H1 (cell line): ENCODE data around the gene DDHD1. TPM values are rescaled to one million over a fixed set of nuclear protein-coding genes. Genes with fewer than 3 reads are reported as not detected.

Experiments
- BACH1 ChIP-seq: IDR thresholded peaks from 2 replicates; pipeline ENCODE4 v1.6.1; 2012; ENCODE audit warnings: low read length, improper control_type of control experiment
- EGR1 ChIP-seq: IDR thresholded peaks from 2 replicates; pipeline ENCODE4 v1.6.1; 2011; ENCODE audit warnings: low read depth, low read length, borderline replicate concordance
- POLR2A ChIP-seq, 2 experiments: IDR thresholded peaks; 1 replicate in 1 of 2; 2 replicates in 1 of 2; pipeline ENCODE4 v1.6.1; 2011; ENCODE audit warnings: low read depth in 2 of 2, low read length in 2 of 2, mild to moderate bottlenecking in 2 of 2; ENCODE audit errors: control extremely low read depth in 1 of 2
- POLR2AphosphoS5 ChIP-seq: IDR thresholded peaks from 2 replicates; pipeline ENCODE4 v1.6.1; 2011; ENCODE audit warnings: low read depth, low read length
- RAD21 ChIP-seq, 2 experiments: IDR thresholded peaks in 1 of 2; conservative IDR thresholded peaks in 1 of 2; 2 replicates each; pipeline ENCODE4 v1.6.1; 2011; ENCODE audit warnings: low read depth in 2 of 2, low read length in 2 of 2, improper control_type of control experiment in 1 of 2, inconsistent platforms in 1 of 2, mild to moderate bottlenecking in 1 of 2, moderate library complexity in 1 of 2
- TAF1 ChIP-seq: IDR thresholded peaks from 2 replicates; pipeline ENCODE4 v1.6.1; 2011; ENCODE audit warnings: mild to moderate bottlenecking, low read depth, low read length
- polyA plus RNA-seq, 7 experiments: library from polyadenylated mRNA; depleted of rRNA in 3 of 7; stranded (reverse) in 5 of 7; unstranded in 2 of 7; fragments of >200 nt in 5 of 7; fragments of 200-250 nt in 2 of 7; gene quantifications; 1 replicate in 5 of 7; 2 replicates in 1 of 7; 4 replicates in 1 of 7; pipeline versions ENCODE4 v1.2.1 to v1.2.3, GENCODE V29; 2011 to 2013; ENCODE audit warnings: missing spikeins in 2 of 7, mixed read lengths in 2 of 7
- total RNA-seq: library from RNA; stranded (reverse); fragmentation: NEBNext Ultra II Directional; extraction: Animal tissue kit (Norgen Biotek cat#: 25700); gene quantifications from 2 replicates; pipeline ENCODE4 v1.2.1, GENCODE V29; 2021
- TF ChIP-seq, protein P1 (sequence below): fragments of 300-600 bp; sonication (generic); IDR thresholded peaks from 2 replicates; pipeline ENCODE4 v1.7.1; 2012; ENCODE audit warnings: low read length, moderate library complexity, mild to moderate bottlenecking, inconsistent platforms; ENCODE audit not compliant: insufficient replicate concordance

The DDHD1 gene
- total and polyA plus RNA-seq, 2 of the 8 experiments (the other 6 are each of a cell fraction or from before 2014, with no cell fraction given) = 3.6 to 16.0 TPM

DNA sequence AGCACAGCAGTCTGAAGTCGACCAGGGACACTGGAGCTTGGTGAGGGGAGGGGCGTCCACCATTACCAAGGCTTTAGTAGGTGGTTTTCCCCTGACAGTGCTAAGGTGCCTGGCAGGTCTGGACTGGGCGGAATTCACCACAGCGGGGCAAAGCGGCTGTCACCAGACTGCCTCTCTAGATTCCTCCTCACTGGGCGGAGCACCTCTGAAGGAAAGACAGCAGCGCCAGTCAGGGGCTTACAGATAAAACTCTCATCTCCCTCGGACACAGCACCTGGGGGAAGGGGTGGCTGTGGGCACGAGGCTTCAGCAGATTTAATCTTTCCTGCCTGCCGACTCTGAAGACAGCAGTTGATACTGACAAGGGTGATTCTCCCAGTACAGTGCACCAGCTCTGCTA is 39.1 kb downstream of the DDHD1 start (continued):
- TF ChIP-seq, protein P1, sequence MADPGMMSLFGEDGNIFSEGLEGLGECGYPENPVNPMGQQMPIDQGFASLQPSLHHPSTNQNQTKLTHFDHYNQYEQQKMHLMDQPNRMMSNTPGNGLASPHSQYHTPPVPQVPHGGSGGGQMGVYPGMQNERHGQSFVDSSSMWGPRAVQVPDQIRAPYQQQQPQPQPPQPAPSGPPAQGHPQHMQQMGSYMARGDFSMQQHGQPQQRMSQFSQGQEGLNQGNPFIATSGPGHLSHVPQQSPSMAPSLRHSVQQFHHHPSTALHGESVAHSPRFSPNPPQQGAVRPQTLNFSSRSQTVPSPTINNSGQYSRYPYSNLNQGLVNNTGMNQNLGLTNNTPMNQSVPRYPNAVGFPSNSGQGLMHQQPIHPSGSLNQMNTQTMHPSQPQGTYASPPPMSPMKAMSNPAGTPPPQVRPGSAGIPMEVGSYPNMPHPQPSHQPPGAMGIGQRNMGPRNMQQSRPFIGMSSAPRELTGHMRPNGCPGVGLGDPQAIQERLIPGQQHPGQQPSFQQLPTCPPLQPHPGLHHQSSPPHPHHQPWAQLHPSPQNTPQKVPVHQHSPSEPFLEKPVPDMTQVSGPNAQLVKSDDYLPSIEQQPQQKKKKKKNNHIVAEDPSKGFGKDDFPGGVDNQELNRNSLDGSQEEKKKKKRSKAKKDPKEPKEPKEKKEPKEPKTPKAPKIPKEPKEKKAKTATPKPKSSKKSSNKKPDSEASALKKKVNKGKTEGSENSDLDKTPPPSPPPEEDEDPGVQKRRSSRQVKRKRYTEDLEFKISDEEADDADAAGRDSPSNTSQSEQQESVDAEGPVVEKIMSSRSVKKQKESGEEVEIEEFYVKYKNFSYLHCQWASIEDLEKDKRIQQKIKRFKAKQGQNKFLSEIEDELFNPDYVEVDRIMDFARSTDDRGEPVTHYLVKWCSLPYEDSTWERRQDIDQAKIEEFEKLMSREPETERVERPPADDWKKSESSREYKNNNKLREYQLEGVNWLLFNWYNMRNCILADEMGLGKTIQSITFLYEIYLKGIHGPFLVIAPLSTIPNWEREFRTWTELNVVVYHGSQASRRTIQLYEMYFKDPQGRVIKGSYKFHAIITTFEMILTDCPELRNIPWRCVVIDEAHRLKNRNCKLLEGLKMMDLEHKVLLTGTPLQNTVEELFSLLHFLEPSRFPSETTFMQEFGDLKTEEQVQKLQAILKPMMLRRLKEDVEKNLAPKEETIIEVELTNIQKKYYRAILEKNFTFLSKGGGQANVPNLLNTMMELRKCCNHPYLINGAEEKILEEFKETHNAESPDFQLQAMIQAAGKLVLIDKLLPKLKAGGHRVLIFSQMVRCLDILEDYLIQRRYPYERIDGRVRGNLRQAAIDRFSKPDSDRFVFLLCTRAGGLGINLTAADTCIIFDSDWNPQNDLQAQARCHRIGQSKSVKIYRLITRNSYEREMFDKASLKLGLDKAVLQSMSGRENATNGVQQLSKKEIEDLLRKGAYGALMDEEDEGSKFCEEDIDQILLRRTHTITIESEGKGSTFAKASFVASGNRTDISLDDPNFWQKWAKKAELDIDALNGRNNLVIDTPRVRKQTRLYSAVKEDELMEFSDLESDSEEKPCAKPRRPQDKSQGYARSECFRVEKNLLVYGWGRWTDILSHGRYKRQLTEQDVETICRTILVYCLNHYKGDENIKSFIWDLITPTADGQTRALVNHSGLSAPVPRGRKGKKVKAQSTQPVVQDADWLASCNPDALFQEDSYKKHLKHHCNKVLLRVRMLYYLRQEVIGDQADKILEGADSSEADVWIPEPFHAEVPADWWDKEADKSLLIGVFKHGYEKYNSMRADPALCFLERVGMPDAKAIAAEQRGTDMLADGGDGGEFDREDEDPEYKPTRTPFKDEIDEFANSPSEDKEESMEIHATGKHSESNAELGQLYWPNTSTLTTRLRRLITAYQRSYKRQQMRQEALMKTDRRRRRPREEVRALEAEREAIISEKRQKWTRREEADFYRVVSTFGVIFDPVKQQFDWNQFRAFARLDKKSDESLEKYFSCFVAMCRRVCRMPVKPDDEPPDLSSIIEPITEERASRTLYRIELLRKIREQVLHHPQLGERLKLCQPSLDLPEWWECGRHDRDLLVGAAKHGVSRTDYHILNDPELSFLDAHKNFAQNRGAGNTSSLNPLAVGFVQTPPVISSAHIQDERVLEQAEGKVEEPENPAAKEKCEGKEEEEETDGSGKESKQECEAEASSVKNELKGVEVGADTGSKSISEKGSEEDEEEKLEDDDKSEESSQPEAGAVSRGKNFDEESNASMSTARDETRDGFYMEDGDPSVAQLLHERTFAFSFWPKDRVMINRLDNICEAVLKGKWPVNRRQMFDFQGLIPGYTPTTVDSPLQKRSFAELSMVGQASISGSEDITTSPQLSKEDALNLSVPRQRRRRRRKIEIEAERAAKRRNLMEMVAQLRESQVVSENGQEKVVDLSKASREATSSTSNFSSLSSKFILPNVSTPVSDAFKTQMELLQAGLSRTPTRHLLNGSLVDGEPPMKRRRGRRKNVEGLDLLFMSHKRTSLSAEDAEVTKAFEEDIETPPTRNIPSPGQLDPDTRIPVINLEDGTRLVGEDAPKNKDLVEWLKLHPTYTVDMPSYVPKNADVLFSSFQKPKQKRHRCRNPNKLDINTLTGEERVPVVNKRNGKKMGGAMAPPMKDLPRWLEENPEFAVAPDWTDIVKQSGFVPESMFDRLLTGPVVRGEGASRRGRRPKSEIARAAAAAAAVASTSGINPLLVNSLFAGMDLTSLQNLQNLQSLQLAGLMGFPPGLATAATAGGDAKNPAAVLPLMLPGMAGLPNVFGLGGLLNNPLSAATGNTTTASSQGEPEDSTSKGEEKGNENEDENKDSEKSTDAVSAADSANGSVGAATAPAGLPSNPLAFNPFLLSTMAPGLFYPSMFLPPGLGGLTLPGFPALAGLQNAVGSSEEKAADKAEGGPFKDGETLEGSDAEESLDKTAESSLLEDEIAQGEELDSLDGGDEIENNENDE = no peak
- no peak for TF ChIP-seq BACH1
- TF ChIP-seq EGR1 = no peak
- TF ChIP-seq TAF1 = no peak
- TF ChIP-seq POLR2AphosphoS5 = no peak
- TF ChIP-seq RAD21 (IDR thresholded peaks at IDR 0.05 in 1 of 2, conservative IDR thresholded peaks at IDR 0.05 in 1 of 2; ENCODE audit: low read depth in 2 of 2, low read length in 2 of 2) = no peak
- no peak for TF ChIP-seq POLR2A (IDR thresholded peaks at IDR 0.05; ENCODE audit: control extremely low read depth in 1 of 2, low read depth in 2 of 2, low read length in 2 of 2)
